Measurements from ENCODE around the gene DYNC1I1.

- TF ChIP-seq, protein P1, sequence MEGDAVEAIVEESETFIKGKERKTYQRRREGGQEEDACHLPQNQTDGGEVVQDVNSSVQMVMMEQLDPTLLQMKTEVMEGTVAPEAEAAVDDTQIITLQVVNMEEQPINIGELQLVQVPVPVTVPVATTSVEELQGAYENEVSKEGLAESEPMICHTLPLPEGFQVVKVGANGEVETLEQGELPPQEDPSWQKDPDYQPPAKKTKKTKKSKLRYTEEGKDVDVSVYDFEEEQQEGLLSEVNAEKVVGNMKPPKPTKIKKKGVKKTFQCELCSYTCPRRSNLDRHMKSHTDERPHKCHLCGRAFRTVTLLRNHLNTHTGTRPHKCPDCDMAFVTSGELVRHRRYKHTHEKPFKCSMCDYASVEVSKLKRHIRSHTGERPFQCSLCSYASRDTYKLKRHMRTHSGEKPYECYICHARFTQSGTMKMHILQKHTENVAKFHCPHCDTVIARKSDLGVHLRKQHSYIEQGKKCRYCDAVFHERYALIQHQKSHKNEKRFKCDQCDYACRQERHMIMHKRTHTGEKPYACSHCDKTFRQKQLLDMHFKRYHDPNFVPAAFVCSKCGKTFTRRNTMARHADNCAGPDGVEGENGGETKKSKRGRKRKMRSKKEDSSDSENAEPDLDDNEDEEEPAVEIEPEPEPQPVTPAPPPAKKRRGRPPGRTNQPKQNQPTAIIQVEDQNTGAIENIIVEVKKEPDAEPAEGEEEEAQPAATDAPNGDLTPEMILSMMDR (conservative IDR thresholded peaks at IDR 0.05; ENCODE audit: low read length), result no peak
- no peak for TF ChIP-seq EZH2phosphoT487 (IDR thresholded peaks at IDR 0.05; ENCODE audit: borderline replicate concordance)
Observed at GRCh38 chr7:95986178-95986764, 213.9 kb downstream of the DYNC1I1 start.

All from Loucy (cell line).